Erythroblast (primary cell): ENCODE measurements around the gene WDR36.

ENCODE experiments used
- GATA1 ChIP-seq: IDR thresholded peaks from 2 replicates; pipeline ENCODE4 v1.6.1; 2011; ENCODE audit warnings: low read depth, mild to moderate bottlenecking, control low read depth, low read length, moderate library complexity
- POLR2A ChIP-seq: IDR thresholded peaks from 2 replicates; pipeline ENCODE4 v1.6.1; 2011; ENCODE audit warnings: mild to moderate bottlenecking, low read length

DNA sequence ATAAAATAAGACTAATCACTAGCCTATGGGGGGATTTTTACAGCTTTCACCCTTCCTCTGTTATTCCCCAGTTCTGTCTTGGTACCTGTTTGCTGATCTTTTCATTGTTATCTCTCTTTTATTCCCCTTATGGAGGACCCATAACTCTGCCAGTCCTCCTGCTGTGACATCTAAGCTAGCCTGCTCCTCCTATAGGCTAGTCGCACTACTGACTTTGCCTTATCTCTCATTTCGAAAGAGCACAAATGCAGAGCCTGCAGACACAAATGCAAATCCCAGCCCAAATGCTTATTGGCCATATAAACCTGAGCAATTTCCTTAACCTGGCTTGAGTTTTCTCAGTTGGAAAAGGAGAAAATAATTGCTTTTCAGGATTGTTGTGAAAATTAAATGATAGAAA is 72.9 kb downstream of the WDR36 start:
- no peak for TF ChIP-seq POLR2A
- TF ChIP-seq GATA1, result no peak
